Measurements from ENCODE around the gene NAV1.
A peak's percentile ranks its signal among the peaks of the same experiment; 100 is the strongest.

The NAV1 gene

DNA sequence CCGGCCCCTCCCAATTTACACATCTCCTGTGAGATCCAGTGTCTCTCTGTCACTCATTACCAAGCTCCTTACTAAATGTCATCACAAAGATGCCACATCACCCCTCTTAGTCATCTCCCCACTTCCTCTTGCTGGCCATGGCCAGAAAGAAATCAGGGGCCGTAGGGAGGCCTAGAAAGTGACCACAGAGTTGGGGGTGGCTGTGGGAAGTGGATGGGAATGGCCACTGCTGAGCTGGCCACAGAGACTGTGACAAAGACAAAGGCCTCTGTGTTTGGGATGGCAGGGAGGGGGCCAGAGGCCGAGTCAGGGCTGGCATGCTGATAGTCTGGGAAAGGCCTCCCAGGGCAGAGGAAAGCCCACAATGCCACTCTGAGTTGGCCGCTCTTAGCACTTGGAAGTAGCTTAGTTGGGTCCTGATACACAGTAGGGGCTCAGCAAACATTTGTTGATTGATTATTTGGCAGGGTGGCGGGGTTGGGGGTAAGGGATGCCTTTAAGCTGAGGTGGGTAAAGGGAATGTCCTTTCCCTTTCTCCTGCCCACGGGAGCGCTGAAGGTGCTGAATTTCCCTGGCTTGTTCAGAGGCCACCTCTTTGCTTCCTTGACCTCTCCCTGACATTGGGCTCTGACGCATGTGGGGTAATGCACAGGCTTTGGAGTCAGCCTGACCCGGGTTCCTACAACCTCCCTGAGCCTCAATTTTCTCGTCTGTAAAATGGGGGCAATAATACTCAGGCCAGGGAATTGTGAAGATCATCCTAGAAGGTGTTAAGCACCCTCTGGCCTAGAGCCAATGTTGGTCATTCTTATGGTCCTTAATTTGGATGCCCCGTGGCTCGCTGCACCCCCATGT, 13.2 kb downstream of the NAV1 start:
- DNase-seq, result no peak

GRCh38 chr1:201552941-201553351, 14.0 kb downstream of the NAV1 start:
- DNase-seq, result no peak

DNA sequence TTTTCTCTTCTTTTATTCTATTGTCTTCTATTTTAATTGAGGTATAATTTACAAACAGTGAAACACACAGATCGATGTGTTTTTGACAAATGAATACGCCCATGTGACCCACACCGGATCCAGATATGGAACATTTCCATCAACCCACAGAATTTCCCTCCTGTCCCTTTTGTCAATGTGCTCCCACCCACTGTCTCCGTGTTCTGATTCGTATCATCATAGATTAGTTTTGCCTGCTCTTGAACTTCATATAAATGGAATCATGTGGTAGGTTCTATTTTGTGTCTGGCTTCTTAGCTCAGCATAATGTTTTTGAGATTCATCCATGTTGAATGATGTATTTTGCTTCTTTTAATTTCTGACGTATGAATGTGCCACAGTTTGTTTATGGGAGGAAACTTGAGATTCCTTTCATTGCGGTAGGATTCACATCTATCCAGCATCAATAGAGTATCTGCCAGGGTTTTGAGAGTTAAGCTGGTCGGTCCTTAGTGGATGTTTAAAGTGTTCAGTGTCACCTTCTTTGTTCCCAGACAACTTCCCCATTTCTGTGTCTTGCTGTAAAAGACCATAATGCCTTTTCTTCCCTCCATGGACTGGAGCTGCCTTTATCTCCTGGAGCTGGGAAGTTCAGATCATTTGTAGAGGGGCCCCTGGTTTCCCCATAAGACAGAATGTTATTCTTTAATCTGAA, 14.7 kb downstream of the NAV1 start:
- no peak for DNase-seq

DNA sequence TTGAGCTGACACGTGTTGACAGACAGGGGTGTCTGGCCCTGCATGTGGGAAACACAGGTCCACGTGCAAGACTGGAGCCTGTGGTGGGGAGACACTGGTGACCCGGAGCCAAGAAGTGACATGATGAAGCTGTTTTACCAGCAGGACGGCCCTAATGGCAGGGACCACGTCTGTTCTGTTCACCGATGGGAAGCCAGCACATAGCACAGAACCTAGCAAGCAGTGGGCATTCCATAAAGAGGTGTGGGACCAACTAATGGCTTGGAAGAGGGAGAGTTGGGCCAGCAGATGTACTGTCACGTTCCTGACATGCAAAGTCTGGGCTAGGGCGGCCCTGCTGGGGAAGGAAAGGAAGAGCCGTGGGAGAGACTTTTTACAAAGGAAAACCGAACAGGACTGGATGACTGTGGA, 15.3 kb downstream of the NAV1 start:
- DNase-seq, result no peak

DNA sequence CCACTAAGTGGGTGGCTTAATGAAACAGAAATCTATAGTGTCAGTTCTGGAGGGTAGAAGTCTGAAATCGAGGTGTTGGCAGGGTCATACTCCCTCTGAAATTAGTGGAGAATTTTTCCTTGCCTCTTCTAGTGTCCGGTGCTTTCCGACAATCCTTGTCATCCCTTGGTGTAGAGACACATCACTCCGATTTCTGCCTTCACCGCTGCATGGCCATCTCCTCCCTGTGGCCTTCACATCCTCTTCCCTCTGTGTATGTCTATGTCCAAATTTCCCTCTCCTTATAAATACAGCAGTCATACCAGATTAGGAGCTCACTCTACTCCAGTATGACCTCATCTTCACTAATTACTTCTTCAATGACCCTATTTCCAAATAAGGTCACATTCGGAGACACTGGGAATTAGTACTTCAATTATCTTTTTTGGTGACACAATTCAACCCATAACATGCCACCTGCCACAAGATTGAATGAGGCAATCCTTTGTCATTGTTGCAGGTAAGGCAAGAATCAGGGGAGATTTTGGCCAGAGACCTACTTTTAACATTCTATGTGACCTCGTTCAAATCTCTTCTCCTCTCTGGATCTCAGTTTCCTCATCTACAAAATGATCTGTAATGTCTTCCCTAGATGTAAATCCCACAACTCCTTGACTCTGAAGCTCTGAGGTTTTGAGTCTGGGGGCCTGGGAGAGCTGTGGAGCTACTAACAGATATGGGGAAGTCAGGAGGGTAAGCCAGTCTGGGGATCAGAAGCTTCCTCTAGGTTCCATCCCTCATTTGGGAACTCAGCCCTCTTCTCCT, 16.1 kb downstream of the NAV1 start:
- DNase-seq, result no peak

DNA sequence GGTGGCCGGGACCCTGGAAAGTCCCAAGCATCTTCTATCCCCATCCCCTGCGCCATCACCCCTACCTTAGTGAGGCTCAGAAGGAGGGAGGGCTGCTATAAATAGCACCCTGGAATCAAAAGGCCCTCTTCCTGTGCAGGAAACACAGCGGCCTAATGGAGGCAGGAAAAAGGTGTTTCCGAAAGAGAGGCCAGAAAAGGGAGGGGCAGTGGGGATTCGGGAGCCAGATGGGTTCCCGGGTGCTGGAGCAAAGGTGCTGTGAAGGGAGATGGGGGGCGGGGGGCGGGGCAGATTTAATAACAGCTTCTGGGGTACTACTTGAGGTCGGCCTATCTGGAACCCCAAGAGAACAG, 16.6 kb downstream of the NAV1 start:
- DNase-seq, result no peak

- no peak for DNase-seq
Observed at GRCh38 chr1:201556841-201557571, 18.1 kb downstream of the NAV1 start.

DNA sequence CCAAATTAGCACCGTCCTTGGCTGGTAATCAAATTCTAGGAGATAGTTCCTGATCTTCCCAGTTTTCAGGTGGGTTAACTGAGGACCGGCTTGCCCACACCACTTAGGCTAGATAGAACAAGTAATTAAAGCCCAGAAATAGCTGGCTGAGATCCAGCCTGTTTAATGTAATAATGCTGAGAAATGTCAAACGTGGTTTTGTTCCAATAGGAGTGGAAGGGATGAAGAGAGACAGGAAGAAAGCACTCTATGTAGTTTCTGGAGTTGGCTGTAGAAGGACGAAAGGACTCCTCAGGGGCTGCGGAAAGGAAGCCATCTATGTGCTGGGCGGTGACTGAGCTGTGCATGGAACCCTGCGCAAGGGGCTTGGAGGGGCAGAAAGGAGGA, 18.6 kb downstream of the NAV1 start:
- no peak for DNase-seq

GRCh38 chr1:201559679-201560162, 20.8 kb downstream of the NAV1 start:
- peak; percentile 69 for DNase-seq

GRCh38 chr1:201560328-201561194, 21.6 kb downstream of the NAV1 start:
- no peak for DNase-seq

GRCh38 chr1:201561195-201561564, 22.3 kb downstream of the NAV1 start:
- no peak for DNase-seq

GRCh38 chr1:201561601-201562000, 22.7 kb downstream of the NAV1 start:
- no peak for DNase-seq

DNA sequence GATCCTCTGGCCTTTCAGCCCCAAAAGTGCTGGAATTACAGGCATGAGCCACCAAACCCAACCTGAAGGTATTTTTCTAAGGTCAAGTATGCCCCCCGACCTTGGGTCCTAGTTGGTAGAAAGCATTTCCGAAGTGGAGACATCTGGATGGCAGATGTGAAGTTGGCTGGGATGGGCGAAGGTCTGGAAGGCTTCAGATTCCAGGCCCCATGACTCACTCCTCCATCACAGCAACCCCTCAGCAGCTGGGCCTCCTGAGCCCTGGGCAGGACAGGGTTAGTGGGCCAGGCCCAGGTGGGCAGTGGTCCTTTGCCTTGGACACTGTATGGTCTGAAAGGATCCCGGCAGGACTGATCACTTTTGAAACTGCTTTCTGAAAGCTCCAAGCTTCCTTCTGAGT, 23.3 kb downstream of the NAV1 start:
- DNase-seq, result no peak

GRCh38 chr1:201562659-201563405, 23.9 kb downstream of the NAV1 start:
- no peak for DNase-seq

DNA sequence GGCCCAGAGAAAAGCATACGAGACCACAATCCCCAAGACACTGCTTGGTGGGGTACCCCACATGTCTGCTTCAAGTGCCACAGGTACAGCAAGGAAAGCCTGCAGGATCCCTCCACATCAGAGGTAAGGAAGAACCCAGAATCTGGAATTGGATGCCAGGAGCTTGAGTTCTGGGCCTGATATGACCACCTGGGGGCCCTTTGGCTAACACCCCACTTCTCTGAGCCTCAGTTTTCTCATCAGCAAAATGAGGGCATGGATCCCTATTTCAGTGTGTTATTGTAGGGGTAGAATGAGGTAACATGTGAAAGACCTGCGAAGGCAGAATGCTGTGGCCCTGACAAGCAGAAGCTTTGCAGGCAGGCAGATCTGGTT, 24.5 kb downstream of the NAV1 start:
- DNase-seq, result no peak

DNA sequence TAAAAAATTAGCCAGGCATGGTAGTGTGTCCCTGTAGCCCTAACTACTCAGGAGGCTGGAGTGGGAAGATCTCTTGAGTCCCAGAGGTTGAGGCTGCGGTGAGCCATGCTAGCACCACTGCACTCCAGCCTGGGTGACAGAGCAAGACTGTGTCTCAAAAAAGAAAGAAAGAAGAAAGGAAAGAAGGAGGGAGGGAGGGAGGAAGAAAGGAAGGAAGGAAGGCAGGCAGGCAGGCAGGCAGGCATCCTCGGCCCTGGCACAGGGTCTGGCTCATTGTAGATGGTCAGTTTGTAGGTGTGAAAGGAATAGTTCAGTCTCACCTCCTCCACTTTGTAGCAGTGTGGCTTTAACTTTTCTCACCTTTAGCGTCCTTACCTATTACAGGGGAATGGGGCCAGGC, 25.0 kb downstream of the NAV1 start:
- no peak for DNase-seq

GRCh38 chr1:201565024-201565730, 26.2 kb downstream of the NAV1 start:
- no peak for DNase-seq

GRCh38 chr1:201565771-201566528, 27.0 kb downstream of the NAV1 start:
- no peak for DNase-seq

DNA sequence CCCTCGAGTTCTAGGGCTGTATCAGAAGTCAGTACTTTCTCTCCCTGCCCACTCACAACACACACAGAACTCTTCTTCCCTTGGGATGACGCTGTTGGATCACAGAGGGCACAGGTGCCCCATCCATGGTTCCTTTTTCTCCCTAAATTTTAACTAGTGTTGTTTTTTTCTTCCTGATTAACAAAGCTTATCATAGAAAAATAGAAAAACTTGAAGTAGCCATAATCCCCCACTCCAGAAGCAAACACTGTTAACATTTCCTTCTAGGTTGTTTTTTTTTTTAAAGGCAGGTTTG, 27.5 kb downstream of the NAV1 start:
- no peak for DNase-seq

Measured in stimulated activated CD4-positive, alpha-beta T cell treated with anti-CD3 and anti-CD28 coated beads, Interleukin-4, amount 100 ng/mL, for 1 hour (primary cell).